GM21360 (cell line): ENCODE measurements around the gene WDCP.
"Not testable (repeated sequence)": the region's sequence is repeated elsewhere in the genome, so short reads cannot be mapped to it uniquely, and the experiment has no call there.

Source experiments
- ATAC-seq: cut with Tn5 transposase; IDR thresholded peaks from one replicate; pipeline ENCODE4 v1.9.1; 2021; ENCODE audit warnings: mild to moderate bottlenecking, moderate library complexity; ENCODE audit not compliant: unreplicated experiment

Gene WDCP

DNA sequence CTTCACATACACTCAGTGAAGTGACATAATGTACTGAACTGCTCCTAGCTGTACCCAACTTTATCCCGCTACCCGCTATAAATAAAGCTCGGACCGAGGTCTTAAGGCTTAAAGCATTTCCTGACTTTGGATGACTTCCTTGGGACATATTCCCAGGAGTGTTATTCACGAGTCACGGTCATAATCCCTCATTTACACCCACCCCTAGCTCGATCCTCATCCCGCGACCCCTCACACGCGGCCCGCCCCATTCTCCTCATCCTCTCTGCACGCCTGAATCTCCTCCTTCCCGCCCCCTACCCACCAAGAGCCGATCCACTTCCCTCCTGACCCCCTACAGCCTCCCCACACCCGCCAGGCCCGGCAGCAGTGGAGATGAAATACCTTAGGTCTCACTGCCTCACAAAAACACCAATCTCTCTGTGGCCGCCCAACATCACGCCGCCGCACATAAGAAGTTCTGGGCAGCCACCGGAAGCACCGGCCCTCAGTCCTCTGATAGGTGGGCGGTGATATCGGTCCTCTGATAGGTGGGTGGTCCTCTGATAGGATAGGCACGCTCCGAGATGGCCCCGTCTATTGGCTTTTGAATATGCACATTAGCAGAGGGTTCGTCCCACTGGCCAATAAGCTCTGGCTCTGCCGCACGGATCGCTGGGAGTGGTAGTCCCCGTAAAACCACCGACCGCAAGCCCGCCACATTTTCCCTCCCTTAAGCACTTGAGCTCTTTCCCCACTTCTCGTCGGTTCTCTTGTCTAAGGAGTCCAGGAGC lies at the start of gene WDCP:
WDCP (minus strand) TSS at position 462 of the 773 bp plus-strand sequence. CDS start 7,897 bp downstream, outside the sequence.
- peak; percentile 98 for ATAC-seq

- not testable (repeated sequence) for ATAC-seq
Measured at GRCh38 chr2:24095171-24095677, 48.0 kb upstream of the WDCP start.

- not testable (repeated sequence) for ATAC-seq
Measured at GRCh38 chr2:24093270-24093669, 46.1 kb upstream of the WDCP start.

- ATAC-seq, result no peak
Measured at GRCh38 chr2:24088821-24089359, 41.7 kb upstream of the WDCP start.

- no peak for ATAC-seq
Measured at GRCh38 chr2:24087032-24087431, 39.8 kb upstream of the WDCP start.

- no peak for ATAC-seq
Measured at GRCh38 chr2:24086241-24086640, 39.0 kb upstream of the WDCP start.

DNA sequence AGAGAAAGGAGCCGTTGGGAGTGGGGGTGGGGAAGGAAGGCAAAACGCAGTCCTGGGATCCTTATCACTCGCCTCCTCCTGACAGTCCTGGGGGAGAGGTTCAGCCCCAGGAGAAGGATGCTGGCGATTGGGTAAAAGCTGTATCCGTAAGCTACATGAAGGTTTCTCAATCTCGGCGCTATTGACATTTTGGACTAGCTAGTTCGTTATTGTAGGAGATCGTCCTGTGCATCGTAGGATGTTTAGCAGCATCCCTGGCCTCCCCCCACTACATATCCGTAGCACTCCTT lies 38.0 kb upstream of the WDCP start:
- ATAC-seq, result no peak

DNA sequence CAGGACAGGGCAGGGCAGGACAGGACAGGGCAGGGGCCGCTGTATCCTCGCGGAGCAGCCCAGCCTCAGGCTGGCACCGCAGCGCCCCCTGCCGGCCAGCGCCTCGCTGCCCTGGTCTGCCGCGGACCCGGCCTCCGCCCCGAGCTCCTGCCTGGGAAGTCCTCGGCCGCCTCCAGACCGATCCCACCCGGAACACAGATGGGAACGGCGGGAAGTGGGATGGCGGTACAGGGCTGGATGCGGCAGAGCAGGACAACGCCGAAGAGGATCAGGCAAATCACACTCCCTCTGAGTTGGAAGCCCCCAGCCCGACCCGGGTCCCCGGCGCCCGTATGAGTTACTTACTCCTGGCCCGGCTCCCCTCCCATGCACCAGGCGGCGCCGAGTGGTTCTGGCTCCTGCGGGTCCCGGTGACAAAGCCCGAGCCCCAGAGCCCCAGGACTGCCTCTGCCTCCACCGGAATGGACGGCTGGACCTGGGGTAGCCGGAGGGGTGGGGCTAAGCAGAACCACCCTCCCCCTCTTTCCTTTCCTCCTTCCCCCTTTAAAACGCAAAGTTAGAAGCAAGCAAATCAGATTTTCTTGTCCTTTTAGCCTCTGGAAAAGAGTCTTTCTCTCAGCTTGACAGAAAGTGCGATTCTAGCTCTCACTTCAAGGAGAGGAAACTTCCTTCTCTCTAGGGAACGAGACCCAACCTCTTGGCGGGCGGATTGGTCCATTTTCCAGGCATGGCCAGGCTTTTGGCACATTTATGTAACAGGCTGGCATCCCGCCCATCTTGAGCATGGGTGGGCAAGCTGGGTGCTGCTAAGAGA lies 37.4 kb upstream of the WDCP start, which contains the start of gene TP53I3:
TP53I3 (minus strand) TSS at position 449 of the 814 bp plus-strand sequence. CDS start 508 bp downstream, outside the sequence.
- peak; percentile 70 for ATAC-seq

GRCh38 chr2:24083567-24084385 lies 36.6 kb upstream of the WDCP start:
- peak; percentile 75 for ATAC-seq

DNA sequence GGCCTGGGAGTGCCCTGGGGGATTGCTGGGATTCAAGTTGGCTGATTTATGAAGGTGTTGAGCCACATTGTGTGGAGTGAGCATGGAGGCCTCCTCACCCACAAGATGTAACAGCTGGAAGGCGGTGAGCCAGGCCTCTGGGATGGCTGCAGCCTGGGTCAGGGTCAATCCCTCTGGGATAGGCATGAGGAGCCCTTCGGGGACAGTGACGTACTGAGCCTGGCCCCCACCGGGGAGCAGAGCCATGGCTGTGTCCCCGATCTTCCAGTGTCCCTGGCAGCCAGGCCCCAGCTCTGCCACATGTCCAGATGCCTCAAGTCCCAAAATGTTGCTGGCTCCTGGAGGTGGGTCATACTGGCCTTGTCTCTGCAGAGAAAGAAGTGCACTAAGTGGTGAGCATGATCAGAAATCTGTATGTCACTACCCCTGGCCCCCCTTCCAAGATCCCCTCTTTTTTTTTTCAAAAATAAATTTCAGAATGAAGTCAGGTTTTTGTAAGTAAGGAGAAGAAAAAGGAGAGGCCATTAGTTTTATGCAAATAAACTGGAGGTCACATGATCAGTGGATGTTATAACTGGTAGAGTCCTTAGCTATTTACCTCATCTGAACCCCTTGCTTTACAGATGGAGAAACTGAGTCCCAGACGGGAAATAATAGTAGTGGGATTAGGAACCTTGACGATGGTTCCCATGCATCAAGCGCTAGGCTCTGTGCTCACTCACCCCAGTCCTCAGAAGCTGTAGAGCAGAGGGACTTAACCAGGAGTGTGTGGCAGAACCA lies 35.8 kb upstream of the WDCP start:
- no peak for ATAC-seq

GRCh38 chr2:24080701-24081100 lies 33.5 kb upstream of the WDCP start:
- ATAC-seq, result no peak

GRCh38 chr2:24077879-24078278 lies 30.7 kb upstream of the WDCP start:
- no peak for ATAC-seq

DNA sequence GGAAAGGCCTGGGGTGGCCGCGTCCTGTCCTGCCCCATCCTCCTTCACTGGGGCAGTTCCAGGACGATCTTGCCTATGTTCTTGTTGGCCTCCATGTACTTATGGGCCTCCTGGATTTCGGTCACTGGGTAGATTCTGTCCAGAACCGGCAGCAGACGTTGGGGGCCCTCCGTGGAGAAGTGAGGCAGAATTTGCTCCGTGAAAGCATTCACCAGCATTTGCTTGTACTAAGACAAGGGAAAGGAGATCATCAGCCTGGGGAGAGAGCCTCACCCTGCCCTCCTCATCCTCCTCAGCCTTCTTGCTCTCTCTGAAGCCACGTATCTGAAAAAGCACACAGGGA lies 30.3 kb upstream of the WDCP start:
- no peak for ATAC-seq

- ATAC-seq, result no peak
Measured at GRCh38 chr2:24076849-24077534, 29.8 kb upstream of the WDCP start.

DNA sequence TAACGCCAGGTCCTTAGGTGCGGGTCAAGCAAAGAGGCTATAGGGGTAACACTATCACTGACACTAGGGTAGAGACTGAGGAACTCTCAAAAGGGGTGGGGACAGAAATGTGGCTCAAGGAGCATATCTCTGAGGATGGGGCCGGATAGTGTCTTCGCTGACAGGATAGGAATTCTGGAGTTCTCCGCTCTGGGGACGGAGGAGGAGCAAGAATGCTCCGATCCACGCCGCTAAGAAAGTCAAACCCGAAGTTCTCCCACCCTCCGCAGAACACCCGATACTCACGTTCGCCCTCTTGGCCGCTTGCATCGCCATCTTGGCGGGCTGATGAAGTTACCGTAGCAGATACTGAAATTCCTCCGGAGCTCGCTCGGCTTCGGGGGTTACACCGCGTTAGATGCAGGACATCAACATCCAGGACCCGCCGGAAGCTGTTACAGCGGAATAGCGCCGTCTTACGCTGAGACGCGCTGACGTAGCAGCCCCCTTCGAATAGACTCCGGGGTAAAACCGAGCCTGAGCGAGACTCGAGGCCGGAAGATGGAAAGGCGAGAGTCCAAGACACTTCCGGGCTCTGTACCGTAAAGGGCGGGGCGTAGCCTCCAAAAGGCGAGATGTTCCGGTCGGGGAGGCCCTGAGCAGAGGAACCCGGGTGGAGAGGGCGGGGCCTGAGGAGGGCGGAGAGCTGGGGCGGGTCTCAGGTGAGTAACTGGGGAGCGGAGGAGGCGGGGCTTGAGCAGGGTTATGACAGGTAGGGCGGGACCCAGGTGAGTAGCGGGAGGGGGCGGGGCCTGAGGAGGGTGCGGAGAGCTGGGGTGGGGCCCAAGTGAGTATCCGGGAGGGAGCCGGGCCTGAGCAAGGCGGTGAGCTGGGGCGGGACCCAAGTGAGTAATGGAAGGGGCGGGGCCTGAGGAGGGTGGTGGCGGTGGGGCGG lies 29.0 kb upstream of the WDCP start, which contains the start of gene SF3B6:
SF3B6 (minus strand) TSS at position 412 of the 934 bp plus-strand sequence; CDS start at position 315, 97 bp downstream.
- peak; percentile 94 for ATAC-seq

DNA sequence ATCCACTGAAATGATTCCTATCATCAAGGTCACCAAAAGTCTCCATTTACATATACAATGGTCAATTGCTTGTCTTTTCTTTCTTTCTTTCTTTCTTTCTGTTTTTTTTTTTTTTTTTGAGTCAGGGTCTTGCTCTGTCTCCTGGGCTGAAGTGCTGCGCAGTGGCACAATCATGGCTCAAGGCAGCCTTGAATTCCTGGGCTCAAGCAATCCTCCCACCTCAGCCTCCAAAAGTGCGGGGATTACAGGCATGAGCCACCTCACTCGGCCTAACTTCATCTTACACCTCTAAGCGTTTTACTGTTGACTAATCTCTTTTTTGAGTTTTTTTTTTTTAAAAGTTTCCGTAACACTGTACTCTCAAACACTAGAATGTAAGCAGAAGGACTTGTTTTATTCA lies 28.1 kb upstream of the WDCP start:
- no peak for ATAC-seq

DNA sequence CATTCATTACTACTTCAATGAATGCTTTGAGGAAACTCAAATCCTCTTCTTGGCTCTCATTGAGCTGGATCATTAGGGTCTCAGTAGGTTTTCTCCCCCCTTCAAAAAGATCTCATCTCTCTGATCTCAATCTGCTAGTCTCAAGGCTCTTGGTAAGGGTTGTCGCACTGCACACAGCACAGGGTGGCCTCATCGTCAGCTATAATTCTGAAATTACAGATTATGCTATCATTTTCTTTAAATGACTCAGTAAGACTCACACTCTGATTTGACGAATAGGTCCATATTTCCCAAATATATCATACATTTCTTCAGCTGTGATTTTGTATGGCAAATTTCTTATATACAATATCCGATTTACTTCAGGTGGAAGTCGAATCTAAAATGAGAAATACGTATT lies 26.6 kb upstream of the WDCP start:
- no peak for ATAC-seq

GRCh38 chr2:24072259-24072658 lies 25.1 kb upstream of the WDCP start:
- ATAC-seq, result no peak
